ENCODE data around the gene HOXB3.
A peak's percentile ranks its signal among the peaks of the same experiment; 100 is the strongest.

The HOXB3 gene

GRCh38 chr17:48528936-48529682 lies 60.9 kb downstream of the HOXB3 start:
- Mint-ChIP-seq H3K36me3 (ENCODE audit: low read depth) (peaks cover 8% of the 10 kb centered on the region), H3K27ac (no peak overlapping the region), H3K4me3 (no peak overlapping the region), H3K4me1 (ENCODE audit: low read depth) (peaks cover 9% of the 10 kb centered on the region), H3K9me3 (no peaks in the 10 kb centered on the region), H3K27me3 (ENCODE audit: low read depth) (peaks cover 48% of the 10 kb centered on the region)

DNA sequence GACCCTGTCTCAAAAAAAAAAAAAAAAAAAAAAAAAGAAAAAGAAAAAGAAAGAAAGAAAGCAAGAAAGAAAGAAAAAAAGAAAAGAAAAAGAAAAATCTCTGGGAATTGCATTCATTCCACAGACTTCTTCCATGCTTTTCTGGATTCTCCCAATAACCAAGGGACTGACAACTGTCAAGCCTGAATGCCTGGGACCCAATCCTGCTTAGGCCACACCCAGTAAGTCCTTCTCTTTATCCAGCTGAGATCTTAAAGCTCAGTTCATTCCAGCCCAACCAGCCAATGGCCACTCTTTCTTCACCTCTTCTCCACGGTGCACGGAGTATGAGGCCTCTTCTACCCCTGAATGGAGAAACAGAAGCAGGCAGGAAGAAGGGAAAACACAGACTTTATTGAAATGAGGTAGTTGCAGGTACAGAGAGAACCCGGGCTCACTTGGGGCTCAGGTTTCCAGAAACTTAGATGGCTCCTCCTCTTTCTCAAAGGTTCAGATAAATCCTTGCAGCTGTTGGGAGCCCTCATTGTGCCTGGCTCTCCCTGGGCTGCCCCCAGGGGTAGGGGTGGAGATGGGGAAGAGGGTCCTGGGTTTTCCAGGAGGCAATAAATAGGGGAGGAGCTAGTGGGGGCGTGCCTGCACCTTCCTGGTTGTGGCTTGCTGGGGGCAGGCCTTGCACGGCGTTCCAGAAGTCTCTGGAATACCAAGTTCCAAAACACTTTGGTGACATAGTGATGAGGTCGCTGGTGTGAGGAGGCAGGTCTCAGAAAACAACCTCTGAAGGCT lies 61.7 kb downstream of the HOXB3 start:
- no peaks in the 10 kb centered on the region for H3K9me3 Mint-ChIP-seq
- H3K4me3 Mint-ChIP-seq: no peak overlapping the region
- peaks cover 55% of the 10 kb centered on the region for H3K27me3 Mint-ChIP-seq (ENCODE audit: low read depth)
- no peak overlapping the region for H3K27ac Mint-ChIP-seq
- peaks cover 9% of the 10 kb centered on the region for H3K4me1 Mint-ChIP-seq (ENCODE audit: low read depth)
- peaks cover 8% of the 10 kb centered on the region for H3K36me3 Mint-ChIP-seq (ENCODE audit: low read depth)

- H3K27ac Mint-ChIP-seq: no peak overlapping the region
- peaks cover 60% of the 10 kb centered on the region for H3K27me3 Mint-ChIP-seq (ENCODE audit: low read depth)
- H3K36me3 Mint-ChIP-seq (ENCODE audit: low read depth): peaks cover 8% of the 10 kb centered on the region
- H3K4me1 Mint-ChIP-seq (ENCODE audit: low read depth): peaks cover 9% of the 10 kb centered on the region
- no peaks in the 10 kb centered on the region for H3K9me3 Mint-ChIP-seq
- no peak overlapping the region for H3K4me3 Mint-ChIP-seq
Measured at GRCh38 chr17:48527547-48527932, 62.5 kb downstream of the HOXB3 start.

- Mint-ChIP-seq H3K27ac (no peak overlapping the region), H3K9me3 (no peaks in the 10 kb centered on the region), H3K4me3 (no peak overlapping the region), H3K4me1 (ENCODE audit: low read depth) (peaks cover 10% of the 10 kb centered on the region), H3K36me3 (ENCODE audit: low read depth) (peaks cover 10% of the 10 kb centered on the region), H3K27me3 (ENCODE audit: low read depth) (peaks cover 63% of the 10 kb centered on the region)
Measured at GRCh38 chr17:48526608-48527546, 63.2 kb downstream of the HOXB3 start.

- no peak overlapping the region for H3K4me3 Mint-ChIP-seq
- peaks cover 64% of the 10 kb centered on the region for H3K27me3 Mint-ChIP-seq (ENCODE audit: low read depth)
- no peaks in the 10 kb centered on the region for H3K9me3 Mint-ChIP-seq
- H3K36me3 Mint-ChIP-seq (ENCODE audit: low read depth): peaks cover 12% of the 10 kb centered on the region
- peaks cover 11% of the 10 kb centered on the region for H3K4me1 Mint-ChIP-seq (ENCODE audit: low read depth)
- no peak overlapping the region for H3K27ac Mint-ChIP-seq
Measured at GRCh38 chr17:48523010-48523409, 67.0 kb downstream of the HOXB3 start.

DNA sequence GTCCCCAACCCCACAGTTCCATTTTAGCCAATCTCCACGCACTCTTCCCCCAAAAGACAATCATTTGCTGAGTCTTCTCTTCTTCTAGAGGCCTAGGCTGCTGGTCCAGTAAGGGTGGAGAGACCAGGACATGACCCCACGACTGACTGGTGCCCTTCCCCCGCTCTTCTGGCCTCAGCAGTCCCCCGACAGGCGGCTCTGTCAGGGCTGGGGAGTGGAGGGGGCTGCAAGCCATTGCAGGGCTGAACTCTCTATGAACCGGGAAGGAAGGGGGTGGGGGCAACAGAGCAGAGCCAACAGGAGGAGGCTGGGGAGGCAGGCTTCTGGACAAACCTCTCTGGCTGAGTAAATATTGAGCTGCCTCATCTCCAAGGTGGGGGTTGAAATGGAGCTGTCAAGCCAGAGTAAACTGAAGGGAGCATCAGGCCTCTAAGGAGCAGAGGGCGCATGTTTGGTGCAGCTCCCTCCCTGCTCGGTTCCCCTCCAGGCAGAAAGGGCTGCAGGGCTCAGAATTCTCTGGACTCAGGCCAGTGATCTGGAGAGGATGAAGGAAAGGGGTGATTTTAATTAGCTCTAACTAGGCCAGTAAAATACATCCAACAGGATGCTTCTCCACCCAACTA lies 67.9 kb downstream of the HOXB3 start:
- no peak overlapping the region for H3K27ac Mint-ChIP-seq

GRCh38 chr17:48520631-48521079 lies 69.4 kb downstream of the HOXB3 start:
- Mint-ChIP-seq H3K4me3 (no peak overlapping the region), H3K27me3 (ENCODE audit: low read depth) (peaks cover 69% of the 10 kb centered on the region), H3K36me3 (ENCODE audit: low read depth) (peaks cover 4% of the 10 kb centered on the region), H3K9me3 (no peaks in the 10 kb centered on the region), H3K27ac (no peak overlapping the region), H3K4me1 (ENCODE audit: low read depth) (peaks cover 14% of the 10 kb centered on the region)

More for the DNA sequence above, 67.9 kb downstream of the HOXB3 start:
- H3K4me1 Mint-ChIP-seq (ENCODE audit: low read depth): peaks cover 14% of the 10 kb centered on the region
- H3K27me3 Mint-ChIP-seq (ENCODE audit: low read depth): peaks cover 68% of the 10 kb centered on the region
- no peaks in the 10 kb centered on the region for H3K9me3 Mint-ChIP-seq
- no peak overlapping the region for H3K4me3 Mint-ChIP-seq
- peaks cover 12% of the 10 kb centered on the region for H3K36me3 Mint-ChIP-seq (ENCODE audit: low read depth)

DNA sequence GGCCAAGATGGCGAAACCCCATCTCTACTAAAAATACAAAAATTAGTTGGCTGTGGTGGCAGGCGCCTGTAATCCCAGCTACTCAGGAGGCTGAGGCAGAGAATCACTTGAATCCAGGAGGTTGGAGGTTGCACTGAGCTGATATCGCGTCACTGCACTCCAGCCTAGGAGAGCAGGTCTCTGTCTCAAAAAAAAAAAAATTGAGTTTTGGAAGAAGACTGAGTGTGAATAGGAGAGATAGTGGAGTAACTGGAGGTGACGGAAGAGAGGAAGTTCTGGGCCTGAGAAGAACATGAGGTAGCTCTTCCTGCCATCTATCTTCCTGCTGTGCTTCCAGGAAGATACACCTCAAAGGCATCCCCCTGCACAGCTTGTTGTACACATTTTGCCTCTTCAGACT lies 70.6 kb downstream of the HOXB3 start:
- Mint-ChIP-seq H3K27me3 (ENCODE audit: low read depth) (peaks cover 69% of the 10 kb centered on the region), H3K9me3 (no peaks in the 10 kb centered on the region), H3K4me1 (ENCODE audit: low read depth) (peaks cover 24% of the 10 kb centered on the region), H3K27ac (peak overlapping the region; percentile 50), H3K4me3 (no peak overlapping the region), H3K36me3 (ENCODE audit: low read depth) (peaks cover 10% of the 10 kb centered on the region)

DNA sequence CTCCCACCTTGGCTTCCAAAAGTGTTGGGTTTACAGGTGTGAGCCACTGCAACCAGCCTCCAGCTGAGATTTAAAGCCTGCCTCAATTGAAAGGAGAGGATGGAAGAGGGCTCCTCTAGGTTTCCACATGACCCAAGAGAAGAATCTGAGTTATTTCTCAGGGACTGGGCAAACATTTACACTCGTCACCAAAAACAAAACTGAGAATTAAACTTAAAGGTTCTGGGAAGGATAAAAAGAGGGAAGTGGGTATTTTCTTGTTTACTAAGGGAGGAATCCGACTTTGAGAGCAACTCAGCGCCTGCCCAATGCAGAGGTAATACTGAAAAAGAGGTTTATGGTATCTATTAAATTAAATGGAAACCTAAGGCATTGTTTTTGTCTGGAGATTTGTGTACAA lies 72.6 kb downstream of the HOXB3 start:
- H3K27me3 Mint-ChIP-seq (ENCODE audit: low read depth): peaks cover 51% of the 10 kb centered on the region
- H3K27ac Mint-ChIP-seq: no peak overlapping the region
- H3K36me3 Mint-ChIP-seq (ENCODE audit: low read depth): peaks cover 15% of the 10 kb centered on the region

DNA sequence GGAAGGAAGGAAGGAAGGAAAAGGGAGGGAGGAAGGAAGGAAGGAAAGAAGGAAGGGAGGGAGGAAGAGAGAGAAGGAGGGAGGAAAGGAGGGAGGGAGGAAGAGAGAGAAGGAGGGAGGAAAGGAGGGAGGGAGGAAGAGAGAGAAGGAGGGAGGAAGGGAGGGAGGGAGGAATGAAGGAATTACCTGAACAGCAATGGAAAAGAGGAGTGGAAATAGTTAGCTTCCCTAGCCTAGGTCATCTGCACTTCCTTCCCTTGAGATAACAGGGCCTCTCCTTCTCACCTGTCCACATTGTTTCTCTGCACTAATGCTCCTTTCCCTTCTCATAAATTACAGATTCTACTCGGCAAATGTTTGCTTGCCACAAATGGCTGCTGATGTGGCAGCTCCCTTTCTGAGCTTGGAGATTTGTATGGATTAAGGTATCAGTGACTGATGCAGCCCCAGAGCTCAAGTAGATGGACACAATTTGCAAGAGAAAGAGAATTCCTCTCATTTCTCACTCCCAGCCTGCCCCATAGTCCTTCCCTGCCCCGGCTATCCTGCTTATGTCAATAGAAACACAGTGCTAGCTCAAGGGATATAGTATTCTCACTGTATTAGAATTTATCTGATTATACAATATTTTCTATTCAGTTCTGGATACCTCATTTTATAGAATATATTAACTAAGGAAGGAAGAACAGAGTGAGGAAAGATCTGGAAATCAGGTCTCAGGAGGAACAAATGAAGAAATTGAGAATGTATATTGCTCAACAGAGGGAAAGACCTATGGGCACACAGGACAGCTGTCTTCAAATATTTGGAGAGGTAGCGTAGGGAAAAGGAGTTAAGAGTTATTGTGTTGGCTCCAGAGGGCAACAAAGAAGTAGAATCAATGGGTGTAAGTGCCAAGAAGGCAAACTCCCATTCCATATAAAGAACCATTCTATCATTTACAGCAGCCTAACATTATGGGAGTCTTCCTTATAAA lies 73.8 kb downstream of the HOXB3 start:
- Mint-ChIP-seq H3K27me3 (ENCODE audit: low read depth) (peaks cover 43% of the 10 kb centered on the region), H3K9me3 (no peaks in the 10 kb centered on the region), H3K36me3 (ENCODE audit: low read depth) (peaks cover 10% of the 10 kb centered on the region), H3K27ac (peak overlapping the region; percentile 53), H3K4me3 (no peak overlapping the region), H3K4me1 (ENCODE audit: low read depth) (peaks cover 50% of the 10 kb centered on the region)

More for the DNA sequence above, 72.6 kb downstream of the HOXB3 start:
- Mint-ChIP-seq H3K4me1 (ENCODE audit: low read depth) (peaks cover 43% of the 10 kb centered on the region), H3K9me3 (no peaks in the 10 kb centered on the region), H3K4me3 (no peak overlapping the region)

DNA sequence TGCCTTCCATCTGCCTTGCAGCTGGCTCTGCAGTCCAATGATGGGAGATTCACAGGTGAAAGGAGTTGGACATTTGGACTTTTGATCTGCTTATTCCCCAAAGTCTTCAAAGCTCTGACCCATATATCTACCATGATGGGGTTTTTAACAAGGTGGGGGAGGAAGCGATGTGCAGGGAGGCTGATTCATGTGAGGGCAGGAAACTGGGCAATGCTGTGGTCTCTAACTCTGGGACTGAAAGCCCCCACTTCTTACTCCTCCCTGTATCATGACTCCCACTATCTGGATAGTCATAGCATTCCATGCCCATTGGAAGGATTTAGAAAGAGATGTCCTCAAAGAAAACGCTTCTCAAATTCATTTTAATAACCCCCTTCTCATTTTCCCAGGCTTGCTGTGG lies 75.6 kb downstream of the HOXB3 start:
- Mint-ChIP-seq H3K36me3 (ENCODE audit: low read depth) (peaks cover 10% of the 10 kb centered on the region), H3K27ac (no peak overlapping the region), H3K4me3 (no peak overlapping the region), H3K27me3 (ENCODE audit: low read depth) (peaks cover 35% of the 10 kb centered on the region), H3K9me3 (no peaks in the 10 kb centered on the region), H3K4me1 (ENCODE audit: low read depth) (peaks cover 55% of the 10 kb centered on the region)

DNA sequence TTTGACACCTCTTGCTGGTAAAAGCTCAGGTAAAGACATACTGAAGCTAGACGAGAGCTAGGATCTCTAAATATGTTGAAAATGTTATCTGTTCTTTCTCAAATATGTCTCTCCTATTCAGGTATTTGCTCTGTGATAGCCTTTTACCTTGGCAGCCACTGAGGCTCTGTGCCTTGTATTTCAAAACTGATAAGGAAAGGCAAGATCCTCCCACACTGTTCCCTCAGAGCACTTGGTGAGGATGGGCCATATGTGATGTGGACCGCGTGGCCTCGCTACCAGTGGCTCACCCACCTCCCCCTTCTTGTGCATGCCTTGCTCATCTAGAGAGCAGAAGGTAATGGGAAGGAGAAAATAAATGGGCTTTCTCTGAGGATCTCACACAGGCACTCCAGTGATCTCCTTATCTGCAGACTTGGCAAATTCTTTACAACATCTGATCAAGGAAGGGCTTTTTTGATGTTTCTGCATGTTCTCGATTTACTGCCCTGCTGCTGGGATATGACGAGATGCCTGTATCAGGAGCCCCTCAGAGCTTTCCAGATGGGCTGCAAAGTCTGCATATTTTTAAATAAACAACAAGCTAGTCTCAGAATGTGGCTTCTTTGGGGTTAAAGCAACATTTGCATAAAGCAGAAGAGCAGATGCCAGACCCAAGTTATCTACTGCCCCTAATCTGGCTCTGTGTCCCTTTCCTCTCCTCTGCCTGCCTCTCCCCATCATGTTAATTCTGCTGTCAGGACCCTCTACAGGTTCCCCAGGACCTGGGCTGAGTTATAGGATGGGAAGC lies 76.2 kb downstream of the HOXB3 start:
- Mint-ChIP-seq H3K27me3 (ENCODE audit: low read depth) (peaks cover 35% of the 10 kb centered on the region), H3K9me3 (no peaks in the 10 kb centered on the region), H3K4me3 (no peak overlapping the region), H3K36me3 (ENCODE audit: low read depth) (peaks cover 10% of the 10 kb centered on the region), H3K4me1 (ENCODE audit: low read depth) (peaks cover 55% of the 10 kb centered on the region), H3K27ac (peak overlapping the region; percentile 74)
